DLD1 (cell line): Measurements from ENCODE around the gene PTDSS2.
"Not testable (repeated sequence)": the region's sequence is repeated elsewhere in the genome, so short reads cannot be mapped to it uniquely, and the experiment has no call there.

Experiments
- in situ Hi-C: cut with HindIII; loops from 2 replicates; pipeline ENCODE4 v1.10.0; 2017; ENCODE audit warnings: low sequenced_read_pairs

The PTDSS2 gene

GRCh38 chr11:449889-450808 lies at the start of gene PTDSS2:
PTDSS2 (plus strand) TSS chr11:450279; CDS start chr11:450456, 177 bp downstream.
- in situ Hi-C loops = loop anchor here (10.0 kb wide), 2 partner anchors 65 to 195 kb away; no protein-coding TSS in a partner anchor

- in situ Hi-C loops = not testable (repeated sequence)
These were observed 48.9 kb upstream of the PTDSS2 start for GRCh38 chr11:401196-401595.

- in situ Hi-C loops = no loop called here
These were observed 46.9 kb upstream of the PTDSS2 start for GRCh38 chr11:403021-403760.

GRCh38 chr11:403761-404431 lies 46.2 kb upstream of the PTDSS2 start:
- in situ Hi-C loops = no loop called here

GRCh38 chr11:404551-405264 lies 45.4 kb upstream of the PTDSS2 start:
- in situ Hi-C loops = no loop called here

GRCh38 chr11:405323-405953 lies 44.6 kb upstream of the PTDSS2 start:
- in situ Hi-C loops = no loop called here

- in situ Hi-C loops = no loop called here
These were observed 43.9 kb upstream of the PTDSS2 start for GRCh38 chr11:405954-406795.

- in situ Hi-C loops = no loop called here
These were observed 43.1 kb upstream of the PTDSS2 start for GRCh38 chr11:406796-407650.

- in situ Hi-C loops = no loop called here
These were observed 42.4 kb upstream of the PTDSS2 start for GRCh38 chr11:407651-408123.

- in situ Hi-C loops = no loop called here
These were observed 41.7 kb upstream of the PTDSS2 start for GRCh38 chr11:408154-409007.

- in situ Hi-C loops = no loop called here
These were observed 41.0 kb upstream of the PTDSS2 start for GRCh38 chr11:409008-409599.

- in situ Hi-C loops = no loop called here
These were observed 40.2 kb upstream of the PTDSS2 start for GRCh38 chr11:409600-410483.

GRCh38 chr11:410711-411110 lies 39.4 kb upstream of the PTDSS2 start:
- in situ Hi-C loops = not testable (repeated sequence)

GRCh38 chr11:411520-411919 lies 38.6 kb upstream of the PTDSS2 start:
- in situ Hi-C loops = not testable (repeated sequence)

- in situ Hi-C loops = no loop called here
These were observed 37.4 kb upstream of the PTDSS2 start for GRCh38 chr11:412641-413119.
